ENCODE results near the gene CHGA. TPM values are rescaled to one million over a fixed set of nuclear protein-coding genes. Genes with fewer than 3 reads are reported as not detected.

CHGA gene
- total and polyA plus RNA-seq, 10 donors, result 0.09 to 0.20 TPM; not detected in 8

DNA sequence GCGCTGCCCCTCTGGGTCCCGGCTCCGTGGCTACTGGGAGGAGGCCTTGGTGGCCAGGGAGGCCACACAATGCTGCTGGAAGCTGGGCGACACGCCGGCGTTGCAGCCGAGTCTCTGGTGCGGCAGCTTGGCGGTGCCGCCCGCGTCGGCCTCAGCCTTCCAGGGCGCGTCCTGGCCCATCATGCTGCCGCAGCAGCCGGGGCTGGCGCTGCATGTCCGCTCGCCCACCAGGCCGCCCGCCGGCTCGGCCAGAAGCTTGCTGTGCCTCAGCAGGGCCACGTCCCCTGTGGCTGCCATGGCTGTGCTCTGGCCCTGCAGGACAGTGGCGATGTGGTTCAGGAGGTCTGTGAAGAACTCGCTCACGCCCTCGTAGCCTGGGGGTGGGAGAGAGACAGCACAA lies 18.6 kb downstream of the CHGA start:
- Histone ChIP-seq H3K36me3 (peaks cover 0 to 100% (median 83%) of the 10 kb centered on the region in 6 donors), H3K9me3 (no peaks in the 10 kb centered on the region), H3K27ac (no peak overlapping the region), H3K4me1 (no peaks in the 10 kb centered on the region), H3K4me3 (no peak overlapping the region), H3K27me3 (replicated peaks in 1 of 7) (no peaks in the 10 kb centered on the region)
- intact Hi-C loops (cut with DNase I; ENCODE audit: low total_unique reads), result no loop called here
- TF ChIP-seq, protein P1, sequence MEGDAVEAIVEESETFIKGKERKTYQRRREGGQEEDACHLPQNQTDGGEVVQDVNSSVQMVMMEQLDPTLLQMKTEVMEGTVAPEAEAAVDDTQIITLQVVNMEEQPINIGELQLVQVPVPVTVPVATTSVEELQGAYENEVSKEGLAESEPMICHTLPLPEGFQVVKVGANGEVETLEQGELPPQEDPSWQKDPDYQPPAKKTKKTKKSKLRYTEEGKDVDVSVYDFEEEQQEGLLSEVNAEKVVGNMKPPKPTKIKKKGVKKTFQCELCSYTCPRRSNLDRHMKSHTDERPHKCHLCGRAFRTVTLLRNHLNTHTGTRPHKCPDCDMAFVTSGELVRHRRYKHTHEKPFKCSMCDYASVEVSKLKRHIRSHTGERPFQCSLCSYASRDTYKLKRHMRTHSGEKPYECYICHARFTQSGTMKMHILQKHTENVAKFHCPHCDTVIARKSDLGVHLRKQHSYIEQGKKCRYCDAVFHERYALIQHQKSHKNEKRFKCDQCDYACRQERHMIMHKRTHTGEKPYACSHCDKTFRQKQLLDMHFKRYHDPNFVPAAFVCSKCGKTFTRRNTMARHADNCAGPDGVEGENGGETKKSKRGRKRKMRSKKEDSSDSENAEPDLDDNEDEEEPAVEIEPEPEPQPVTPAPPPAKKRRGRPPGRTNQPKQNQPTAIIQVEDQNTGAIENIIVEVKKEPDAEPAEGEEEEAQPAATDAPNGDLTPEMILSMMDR (IDR thresholded peaks at IDR 0.05 in 8 of 11, conservative IDR thresholded peaks at IDR 0.05 in 3 of 11), result no peak
- TF ChIP-seq POLR2A (IDR thresholded peaks at IDR 0.05) (no peak), POLR2AphosphoS5 (IDR thresholded peaks at IDR 0.05) (peak in 1 of 3 donors; percentile 26)
- DNase-seq, result no peak
- 96 to 98% (median 96%) methylated on average over 7 to 30 of the region's 30 CpGs for WGBS, 5 donors

DNA sequence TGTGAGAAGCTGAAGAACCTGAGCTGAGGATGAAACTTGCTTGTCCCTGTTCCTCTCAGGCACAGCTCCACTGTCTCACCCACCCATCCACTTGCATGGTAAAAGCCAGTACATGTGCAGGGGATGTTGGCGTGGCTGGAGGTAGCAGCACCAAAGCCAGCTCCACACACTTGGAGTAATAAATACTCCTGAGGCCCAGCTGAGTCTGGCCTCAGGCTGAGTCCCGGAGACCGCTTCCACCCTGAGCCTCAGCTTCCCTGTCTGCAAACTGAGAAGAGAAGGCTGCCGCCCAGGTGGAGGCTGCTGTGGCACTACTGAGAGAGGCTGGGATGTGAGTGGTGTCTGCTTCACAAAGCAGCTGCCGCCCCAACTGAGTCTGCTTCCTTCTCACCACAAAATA lies 19.2 kb downstream of the CHGA start:
- Histone ChIP-seq H3K4me1 (no peaks in the 10 kb centered on the region), H3K36me3 (peaks cover 0 to 100% (median 80%) of the 10 kb centered on the region in 6 donors), H3K27me3 (replicated peaks in 1 of 7) (no peaks in the 10 kb centered on the region), H3K9me3 (no peaks in the 10 kb centered on the region), H3K27ac (no peak overlapping the region), H3K4me3 (no peak overlapping the region)
- 93 to 97% (median 94%) methylated on average over 5 of the region's 5 CpGs for WGBS, 5 donors
- DNase-seq, result no peak
- TF ChIP-seq POLR2AphosphoS5 (IDR thresholded peaks at IDR 0.05) (no peak), POLR2A (IDR thresholded peaks at IDR 0.05) (no peak)
- TF ChIP-seq, protein P1 (IDR thresholded peaks at IDR 0.05 in 8 of 11, conservative IDR thresholded peaks at IDR 0.05 in 3 of 11), result no peak
- intact Hi-C loops (cut with DNase I; ENCODE audit: low total_unique reads), result no loop called here

DNA sequence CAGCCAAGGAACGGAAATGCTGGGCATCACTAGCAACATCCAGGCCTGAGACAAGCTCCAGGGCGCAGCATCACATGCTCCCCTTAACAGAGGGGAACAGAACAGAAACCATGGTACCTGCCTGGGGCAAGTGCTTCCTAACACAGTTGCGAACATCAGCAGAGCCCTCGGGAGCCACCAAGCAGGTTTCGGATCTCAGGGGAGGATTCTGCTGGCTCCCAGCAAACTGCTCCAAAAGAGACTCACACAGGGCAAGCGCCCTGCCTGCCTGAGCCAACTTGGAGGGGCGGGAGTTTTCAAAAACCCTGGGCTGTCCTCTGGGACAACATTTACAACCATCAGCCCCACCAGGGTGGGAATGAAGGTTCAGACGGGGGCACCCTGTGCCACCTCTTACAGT lies 19.6 kb downstream of the CHGA start:
- Histone ChIP-seq H3K27me3 (replicated peaks in 1 of 7) (no peaks in the 10 kb centered on the region), H3K4me1 (no peaks in the 10 kb centered on the region), H3K27ac (no peak overlapping the region), H3K4me3 (no peak overlapping the region), H3K9me3 (no peaks in the 10 kb centered on the region), H3K36me3 (peaks cover 0 to 100% (median 76%) of the 10 kb centered on the region in 6 donors)
- 85 to 99% (median 94%) methylated on average over 7 to 8 of the region's 8 CpGs for WGBS, 5 donors
- TF ChIP-seq POLR2AphosphoS5 (IDR thresholded peaks at IDR 0.05) (no peak), POLR2A (IDR thresholded peaks at IDR 0.05) (no peak)
- TF ChIP-seq, protein P1 (IDR thresholded peaks at IDR 0.05 in 8 of 11, conservative IDR thresholded peaks at IDR 0.05 in 3 of 11), result no peak
- intact Hi-C loops (cut with DNase I; ENCODE audit: low total_unique reads), result no loop called here
- no peak for DNase-seq

DNA sequence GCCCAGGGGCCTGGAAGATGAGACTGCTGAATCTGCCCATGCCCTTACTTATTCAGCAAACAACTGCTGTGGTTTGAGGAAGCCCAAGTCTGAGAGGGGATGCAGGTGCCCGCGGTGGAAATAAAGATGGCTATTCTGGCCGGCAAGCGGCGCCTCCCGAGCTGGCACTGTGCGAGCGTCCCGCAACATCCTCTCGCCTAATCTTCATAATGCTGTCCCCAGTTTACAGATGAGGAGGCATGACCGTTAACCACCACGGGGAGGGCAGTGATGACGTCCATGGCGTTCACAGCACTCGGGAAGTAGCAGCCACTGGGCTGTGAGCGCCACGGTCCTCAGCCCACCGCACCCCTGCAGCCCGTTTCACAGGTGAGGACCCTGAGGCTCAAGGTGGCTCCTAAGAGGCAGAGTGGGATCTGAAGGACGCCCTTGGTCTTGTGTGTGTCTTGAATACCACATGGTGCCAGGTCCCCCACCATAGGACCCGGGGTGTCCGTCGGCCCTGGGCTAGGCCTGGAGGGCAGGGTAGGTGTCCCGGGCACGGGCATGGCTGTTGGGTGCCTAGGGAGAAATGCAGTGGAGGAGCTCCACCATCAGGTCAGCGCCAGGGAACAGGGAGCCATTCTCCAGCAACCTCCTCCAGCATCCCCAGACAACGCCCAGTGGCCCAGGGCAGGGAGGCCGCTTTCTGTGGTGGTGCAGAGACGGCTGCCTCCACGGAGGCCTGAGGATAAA lies 20.2 kb downstream of the CHGA start:
- intact Hi-C loops (cut with DNase I; ENCODE audit: low total_unique reads), result no loop called here
- Histone ChIP-seq H3K27me3 (replicated peaks in 1 of 7) (no peaks in the 10 kb centered on the region), H3K4me1 (no peaks in the 10 kb centered on the region), H3K4me3 (no peak overlapping the region), H3K36me3 (peaks cover 0 to 100% (median 73%) of the 10 kb centered on the region in 6 donors), H3K9me3 (no peaks in the 10 kb centered on the region), H3K27ac (no peak overlapping the region)
- no peak for DNase-seq
- TF ChIP-seq POLR2AphosphoS5 (IDR thresholded peaks at IDR 0.05) (no peak), POLR2A (IDR thresholded peaks at IDR 0.05) (no peak)
- TF ChIP-seq, protein P1 (IDR thresholded peaks at IDR 0.05 in 8 of 11, conservative IDR thresholded peaks at IDR 0.05 in 3 of 11), result no peak
- 93 to 96% (median 94%) methylated on average over 26 to 30 of the region's 30 CpGs for WGBS, 5 donors
